Glutamatergic neuron (in vitro differentiated cells): ENCODE results near the gene DPF3. TPM values are rescaled to one million over a fixed set of nuclear protein-coding genes. Genes with fewer than 3 reads are reported as not detected.

Experiments
- DNase-seq: peaks from one replicate; pipeline ENCODE4 v3.0.0; 2022
- H3K27ac Mint-ChIP-seq: one replicate; pipeline ENCODE4 v1.8.0; 2020; ENCODE audit warnings: mild to moderate bottlenecking, mixed read lengths, inconsistent platforms; ENCODE audit not compliant: unreplicated experiment
- H3K27me3 Mint-ChIP-seq: one replicate; pipeline ENCODE4 v1.8.0; 2020; ENCODE audit warnings: mild to moderate bottlenecking, moderate library complexity, mixed read lengths, inconsistent platforms; ENCODE audit not compliant: unreplicated experiment
- H3K36me3 Mint-ChIP-seq: one replicate; pipeline ENCODE4 v1.8.0; 2020; ENCODE audit warnings: mild to moderate bottlenecking, mixed read lengths, inconsistent platforms; ENCODE audit not compliant: unreplicated experiment
- H3K4me1 Mint-ChIP-seq: one replicate; pipeline ENCODE4 v1.8.0; 2020; ENCODE audit warnings: mild to moderate bottlenecking, low read depth, mixed read lengths, inconsistent platforms; ENCODE audit not compliant: unreplicated experiment
- H3K4me3 Mint-ChIP-seq: one replicate; pipeline ENCODE4 v1.8.0; 2020; ENCODE audit warnings: mild to moderate bottlenecking, mixed read lengths, inconsistent platforms; ENCODE audit not compliant: unreplicated experiment
- H3K9me3 Mint-ChIP-seq: one replicate; pipeline ENCODE4 v1.8.0; 2020; ENCODE audit warnings: mild to moderate bottlenecking, moderate library complexity, mixed read lengths, inconsistent platforms; ENCODE audit not compliant: unreplicated experiment
- CTCF ChIP-seq: fragments of 200-600 bp; sonication (generic); IDR thresholded peaks from one replicate; pipeline ENCODE4 v1.5.0; 2021; ENCODE audit not compliant: partially characterized antibody, unreplicated experiment
- total RNA-seq: library from RNA; stranded (reverse); fragmentation: NEBNext Ultra II Directional; extraction: Animal tissue kit (Norgen Biotek cat#: 25700); gene quantifications from one replicate; pipeline ENCODE4 v1.2.1, GENCODE V29; 2021; ENCODE audit not compliant: unreplicated experiment

The DPF3 gene
- total RNA-seq, 1 donor from 2014 or later: 13.7 TPM

- peaks cover 6% of the 10 kb centered on the region for H3K27me3 Mint-ChIP-seq
- H3K4me1 Mint-ChIP-seq: peaks cover 11% of the 10 kb centered on the region
- no peak overlapping the region for H3K27ac Mint-ChIP-seq
- no peak for DNase-seq
- peaks cover 14% of the 10 kb centered on the region for H3K9me3 Mint-ChIP-seq
- TF ChIP-seq CTCF: no peak
- peaks cover 17% of the 10 kb centered on the region for H3K36me3 Mint-ChIP-seq
- H3K4me3 Mint-ChIP-seq: no peak overlapping the region
These were observed 252.9 kb downstream of the DPF3 start for GRCh38 chr14:72640911-72641485.

- H3K4me3 Mint-ChIP-seq: no peak overlapping the region
- H3K27ac Mint-ChIP-seq: no peak overlapping the region
- H3K9me3 Mint-ChIP-seq: peaks cover 7% of the 10 kb centered on the region
- DNase-seq: no peak
- peaks cover 2% of the 10 kb centered on the region for H3K27me3 Mint-ChIP-seq
- TF ChIP-seq CTCF: no peak
- H3K4me1 Mint-ChIP-seq: no peaks in the 10 kb centered on the region
- peaks cover 17% of the 10 kb centered on the region for H3K36me3 Mint-ChIP-seq
These were observed 255.9 kb downstream of the DPF3 start for GRCh38 chr14:72638021-72638420.

GRCh38 chr14:72636871-72637270, 257.0 kb downstream of the DPF3 start:
- Mint-ChIP-seq H3K27me3 (no peaks in the 10 kb centered on the region), H3K27ac (no peak overlapping the region), H3K36me3 (peaks cover 17% of the 10 kb centered on the region), H3K9me3 (peaks cover 7% of the 10 kb centered on the region), H3K4me3 (no peak overlapping the region), H3K4me1 (no peaks in the 10 kb centered on the region)
- no peak for TF ChIP-seq CTCF
- DNase-seq: no peak

- peaks cover 17% of the 10 kb centered on the region for H3K36me3 Mint-ChIP-seq
- no peak overlapping the region for H3K27ac Mint-ChIP-seq
- peaks cover 7% of the 10 kb centered on the region for H3K9me3 Mint-ChIP-seq
- no peaks in the 10 kb centered on the region for H3K27me3 Mint-ChIP-seq
- H3K4me3 Mint-ChIP-seq: no peak overlapping the region
- TF ChIP-seq CTCF: no peak
- no peak for DNase-seq
- no peaks in the 10 kb centered on the region for H3K4me1 Mint-ChIP-seq
These were observed 257.8 kb downstream of the DPF3 start for GRCh38 chr14:72636094-72636493.

GRCh38 chr14:72634691-72635616, 258.9 kb downstream of the DPF3 start:
- H3K27ac Mint-ChIP-seq: no peak overlapping the region

More at GRCh38 chr14:72634691-72635616, 258.9 kb downstream of the DPF3 start:
- no peak for TF ChIP-seq CTCF
- Mint-ChIP-seq H3K4me1 (no peaks in the 10 kb centered on the region), H3K9me3 (peaks cover under 1% of the 10 kb centered on the region), H3K4me3 (no peak overlapping the region), H3K36me3 (peaks cover 7% of the 10 kb centered on the region), H3K27me3 (no peaks in the 10 kb centered on the region)
- no peak for DNase-seq
